K562 (cell line): Measurements from ENCODE around the gene TIGD7. TPM values are rescaled to one million over a fixed set of nuclear protein-coding genes. Genes with fewer than 3 reads are reported as not detected.

Source experiments
- BACH1 ChIP-seq: fragments of 200-800 bp; sonication (Bioruptor generic); IDR thresholded peaks from 2 replicates; pipeline ENCODE4 v1.6.1; 2016; ENCODE audit warnings: missing genetic modification characterization, missing compliant biosample characterization
- BRD4 ChIP-seq: fragments of 200-600 bp; sonication (generic); IDR thresholded peaks from 2 replicates; pipeline ENCODE4 v1.6.1; 2017; ENCODE audit warnings: inconsistent platforms
- FOXO4 ChIP-seq: fragments of 450-650 bp; formaldehyde crosslinking; IDR thresholded peaks from 2 replicates; pipeline ENCODE4 v1.4.0; 2020; ENCODE audit warnings: mild to moderate bottlenecking, moderate library complexity
- KLF6 ChIP-seq: fragments of 250-450 bp; sonication (Bioruptor Pico); IDR thresholded peaks from 2 replicates; pipeline ENCODE4 v1.4.0; 2020; ENCODE audit warnings: mild to moderate bottlenecking, moderate library complexity, borderline replicate concordance
- NR2C2 ChIP-seq, 2 experiments: fragments of 200-800 bp in 1 of 2; sonication (Bioruptor generic) in 1 of 2; sonication (generic) in 1 of 2; formaldehyde crosslinking in 1 of 2; IDR thresholded peaks; 2 replicates each; pipeline versions ENCODE4 v1.6.1 to v1.8.0; 2016 to 2022; ENCODE audit warnings: mild to moderate bottlenecking in 1 of 2, missing compliant biosample characterization in 1 of 2, missing genetic modification characterization in 1 of 2, missing genetic modification reagents in 1 of 2
- PBX2 ChIP-seq, 2 experiments: IDR thresholded peaks in 1 of 2; conservative IDR thresholded peaks in 1 of 2; 2 replicates each; pipeline ENCODE4 v1.6.1; 2016; ENCODE audit warnings: low read depth in 2 of 2, mild to moderate bottlenecking in 1 of 2, missing compliant biosample characterization in 1 of 2, missing genetic modification characterization in 1 of 2, moderate library complexity in 1 of 2
- PTBP1 ChIP-seq: fragments of 200-400 bp; formaldehyde crosslinking; IDR thresholded peaks from 2 replicates; pipeline ENCODE4 v1.6.1; 2017; ENCODE audit warnings: low read depth, low read length
- RAD21 ChIP-seq, 2 experiments: fragments of 250-450 bp in 1 of 2; fragments of 450-650 bp in 1 of 2; sonication (Bioruptor Pico) in 1 of 2; formaldehyde crosslinking in 1 of 2; IDR thresholded peaks in 1 of 2; conservative IDR thresholded peaks in 1 of 2; 2 replicates each; pipeline versions ENCODE4 v1.4.0 to v1.8.0; 2020 to 2022; ENCODE audit warnings: mild to moderate bottlenecking in 2 of 2, moderate library complexity in 1 of 2
- RBM14 ChIP-seq: fragments of 200-400 bp; formaldehyde crosslinking; IDR thresholded peaks from 2 replicates; pipeline ENCODE4 v1.6.1; 2018; ENCODE audit warnings: low read depth, mild to moderate bottlenecking, low read length, moderate library complexity, borderline replicate concordance; ENCODE audit not compliant: insufficient read depth
- SMARCC2 ChIP-seq: fragments of 450-650 bp; IDR thresholded peaks from 2 replicates; pipeline ENCODE4 v1.6.1; 2017; ENCODE audit warnings: antibody characterized with exemption, moderate library complexity, mild to moderate bottlenecking, low read depth
- TCF7L2 ChIP-seq: fragments of 150-350 bp; IDR thresholded peaks from 2 replicates; pipeline ENCODE4 v1.6.1; 2016; ENCODE audit warnings: low read depth, mild to moderate bottlenecking, low read length, moderate library complexity
- ZC3H8 ChIP-seq: fragments of 450-650 bp; IDR thresholded peaks from 2 replicates; pipeline ENCODE4 v1.6.1; 2017
- ZNF511 ChIP-seq: sonication (generic); formaldehyde crosslinking; IDR thresholded peaks from 2 replicates; pipeline ENCODE4 v1.8.0; 2022; ENCODE audit warnings: mild to moderate bottlenecking, missing genetic modification reagents
- ZNF766 ChIP-seq: fragments of 200-800 bp; sonication (Bioruptor generic); conservative IDR thresholded peaks from 2 replicates; pipeline ENCODE4 v1.6.1; 2016; ENCODE audit warnings: missing genetic modification characterization, missing compliant biosample characterization
- polyA plus RNA-seq, 8 experiments: library from polyadenylated mRNA; depleted of rRNA in 4 of 8; stranded (reverse) in 5 of 8; unstranded in 3 of 8; fragments of >200 nt; fragmentation: Nextera tagmentation in 2 of 8; fragmentation: Illumina TruSeq in 1 of 8; extraction: Ambion mirVana in 2 of 8; extraction: Trizol in 1 of 8; gene quantifications; 2 replicates each; pipeline versions ENCODE4 v1.2.1 to v1.2.3, GENCODE V29; 2011 to 2014; ENCODE audit warnings: inconsistent platforms in 1 of 8, missing spikeins in 1 of 8
- total RNA-seq, 7 experiments: library from RNA; depleted of rRNA in 6 of 7; stranded (reverse); fragments of >200 nt in 6 of 7; fragmentation: Illumina TruSeq in 2 of 7; extraction: Trizol in 2 of 7; gene quantifications; 2 replicates each; pipeline versions ENCODE4 v1.2.1 to v1.2.3, GENCODE V29; 2011 to 2021; ENCODE audit warnings: low replicate concordance in 1 of 7
- TF ChIP-seq, protein P1 (sequence below): sonication (generic); formaldehyde crosslinking; IDR thresholded peaks from 2 replicates; pipeline ENCODE4 v1.9.0; 2022; ENCODE audit warnings: mild to moderate bottlenecking, missing genetic modification reagents
- TF ChIP-seq, protein P2 (sequence below): sonication (generic); formaldehyde crosslinking; IDR thresholded peaks from 2 replicates; pipeline ENCODE4 v1.8.0; 2022; ENCODE audit warnings: mild to moderate bottlenecking, low read depth, missing genetic modification reagents

Gene TIGD7
- total and polyA plus RNA-seq, 9 of the 15 experiments (the other 6 are each of a cell fraction or from before 2014, with no cell fraction given), result 0.84 to 10.7 (median 6.7) TPM

GRCh38 chr16:3264137-3265036 is 40.8 kb downstream of the TIGD7 start (continued):
- TF ChIP-seq RAD21 (CRISPR knock-in tag; conservative IDR thresholded peaks at IDR 0.05 in 1 of 2, IDR thresholded peaks at IDR 0.05 in 1 of 2), result peak; percentile 54 to 72
- TF ChIP-seq FOXO4 (CRISPR knock-in tag), result no peak
- TF ChIP-seq TCF7L2, result no peak
- TF ChIP-seq, protein P1, sequence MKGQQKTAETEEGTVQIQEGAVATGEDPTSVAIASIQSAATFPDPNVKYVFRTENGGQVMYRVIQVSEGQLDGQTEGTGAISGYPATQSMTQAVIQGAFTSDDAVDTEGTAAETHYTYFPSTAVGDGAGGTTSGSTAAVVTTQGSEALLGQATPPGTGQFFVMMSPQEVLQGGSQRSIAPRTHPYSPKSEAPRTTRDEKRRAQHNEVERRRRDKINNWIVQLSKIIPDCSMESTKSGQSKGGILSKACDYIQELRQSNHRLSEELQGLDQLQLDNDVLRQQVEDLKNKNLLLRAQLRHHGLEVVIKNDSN, result peak; percentile 72
- no peak for TF ChIP-seq PTBP1
- TF ChIP-seq PBX2 (CRISPR knock-in tag; IDR thresholded peaks at IDR 0.05; ENCODE audit: low read depth), result peak; percentile 91
- peak; percentile 97 for TF ChIP-seq PBX2 (tag; conservative IDR thresholded peaks at IDR 0.05; ENCODE audit: low read depth)
- 0 out of 2 replicates have a peak, but pooled peaks have one; percentile 55 for TF ChIP-seq BRD4
- TF ChIP-seq BACH1 (tag), result no peak
- TF ChIP-seq, protein P2, sequence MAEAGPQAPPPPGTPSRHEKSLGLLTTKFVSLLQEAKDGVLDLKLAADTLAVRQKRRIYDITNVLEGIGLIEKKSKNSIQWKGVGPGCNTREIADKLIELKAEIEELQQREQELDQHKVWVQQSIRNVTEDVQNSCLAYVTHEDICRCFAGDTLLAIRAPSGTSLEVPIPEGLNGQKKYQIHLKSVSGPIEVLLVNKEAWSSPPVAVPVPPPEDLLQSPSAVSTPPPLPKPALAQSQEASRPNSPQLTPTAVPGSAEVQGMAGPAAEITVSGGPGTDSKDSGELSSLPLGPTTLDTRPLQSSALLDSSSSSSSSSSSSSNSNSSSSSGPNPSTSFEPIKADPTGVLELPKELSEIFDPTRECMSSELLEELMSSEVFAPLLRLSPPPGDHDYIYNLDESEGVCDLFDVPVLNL (CRISPR knock-in tag), result peak; percentile 14; the same call in 1 of the 2 replicates
- no peak for TF ChIP-seq SMARCC2
- TF ChIP-seq ZC3H8, result no peak
- TF ChIP-seq ZNF766, result no peak
- TF ChIP-seq KLF6 (CRISPR knock-in tag), result peak; percentile 43; the same call in 1 of the 2 replicates
- TF ChIP-seq ZNF511 (CRISPR knock-in tag), result peak; percentile 98
- TF ChIP-seq NR2C2 (CRISPR knock-in tag; IDR thresholded peaks at IDR 0.05), result peak; percentile 24; the same call in 1 of the 2 replicates
- TF ChIP-seq NR2C2 (tag; IDR thresholded peaks at IDR 0.05), result peak; percentile 89
- TF ChIP-seq RBM14, result 0 out of 2 replicates have a peak, but pooled peaks have one; percentile 31
